Esophagus mucosa (tissue), 1 donor: ENCODE results near the gene PRAMEF4. TPM values are rescaled to one million over a fixed set of nuclear protein-coding genes. Genes with fewer than 3 reads are reported as not detected.
"Not testable (repeated sequence)": the region's sequence is repeated elsewhere in the genome, so short reads cannot be mapped to it uniquely, and the experiment has no call there.

ENCODE experiments used
- ATAC-seq: fragments of 200-7000 bp; cut with Tn5 transposase; one replicate; pipeline ENCODE4 v1.9.1; 2020
- total RNA-seq: library from RNA; stranded (reverse); gene quantifications from one replicate; pipeline ENCODE4 v1.2.4, GENCODE V29; 2023
- donor health status: DM: yes; HTN: yes; CAD: no.

Gene PRAMEF4
- total RNA-seq: not detected

GRCh38 chr1:12886101-12886500 is at the start of gene PRAMEF4:
PRAMEF4 (minus strand) TSS chr1:12886201; CDS start chr1:12883394, 2,807 bp downstream.
- not testable (repeated sequence) for ATAC-seq

GRCh38 chr1:12924368-12924767 is 38.4 kb upstream of the PRAMEF4 start:
- not testable (repeated sequence) for ATAC-seq

- peak; percentile 45 for ATAC-seq
Observed at GRCh38 chr1:12921749-12922148, 35.7 kb upstream of the PRAMEF4 start.

GRCh38 chr1:12916310-12916709 is 30.3 kb upstream of the PRAMEF4 start, which contains the start of gene PRAMEF7:
PRAMEF7 (plus strand) TSS chr1:12916610; CDS start chr1:12917693, 1,083 bp downstream.
- ATAC-seq: not testable (repeated sequence)

- ATAC-seq: peak; percentile 93
Observed at GRCh38 chr1:12903793-12904572, 18.0 kb upstream of the PRAMEF4 start.

- ATAC-seq: not testable (repeated sequence)
Observed at GRCh38 chr1:12899186-12899585, 13.2 kb upstream of the PRAMEF4 start.

- ATAC-seq: not testable (repeated sequence)
Observed at GRCh38 chr1:12898170-12898569, 12.2 kb upstream of the PRAMEF4 start, which contains the start of gene PRAMEF10. PRAMEF10 (minus strand) TSS chr1:12898270; CDS start chr1:12895847, 2,423 bp downstream.

GRCh38 chr1:12878453-12878852 is 7.5 kb downstream of the PRAMEF4 start:
- not testable (repeated sequence) for ATAC-seq

GRCh38 chr1:12863131-12863880 is 22.7 kb downstream of the PRAMEF4 start:
- ATAC-seq: not testable (repeated sequence)

GRCh38 chr1:12856786-12857185 is 29.2 kb downstream of the PRAMEF4 start, which contains the start of gene PRAMEF2:
PRAMEF2 (plus strand) TSS chr1:12857086; CDS start chr1:12859010, 1,924 bp downstream.
- ATAC-seq: not testable (repeated sequence)

GRCh38 chr1:12851779-12852178 is 34.2 kb downstream of the PRAMEF4 start:
- no peak for ATAC-seq

- ATAC-seq: not testable (repeated sequence)
Observed at GRCh38 chr1:12848620-12849019, 37.4 kb downstream of the PRAMEF4 start, which contains the start of gene HNRNPCL1. HNRNPCL1 (minus strand) TSS chr1:12848720; CDS start chr1:12848289, 431 bp downstream.

GRCh38 chr1:12833251-12833650 is 52.8 kb downstream of the PRAMEF4 start:
- not testable (repeated sequence) for ATAC-seq

- not testable (repeated sequence) for ATAC-seq
Observed at GRCh38 chr1:12831310-12831709, 54.7 kb downstream of the PRAMEF4 start, which contains the start of gene PRAMEF11. PRAMEF11 (minus strand) TSS chr1:12831410; CDS start chr1:12828789, 2,621 bp downstream.

Other genes starting within 250 kb of the PRAMEF4 start
- gene AADACL4, start 242.1 kb downstream of the PRAMEF4 start, total RNA-seq: not detected
- gene AADACL3, start 170.1 kb downstream of the PRAMEF4 start, total RNA-seq: not detected
- gene CFAP107, start 140.0 kb downstream of the PRAMEF4 start, total RNA-seq: not detected
- not detected for gene PRAMEF12, start 112.5 kb downstream of the PRAMEF4 start, total RNA-seq
- gene PRAMEF1, start 94.8 kb downstream of the PRAMEF4 start, total RNA-seq: not detected
- not detected for gene PRAMEF11, start 54.8 kb downstream of the PRAMEF4 start, total RNA-seq
- gene HNRNPCL1, start 37.5 kb downstream of the PRAMEF4 start, total RNA-seq: not detected
- not detected for gene PRAMEF2, start 29.1 kb downstream of the PRAMEF4 start, total RNA-seq
- gene PRAMEF10, start 12.1 kb upstream of the PRAMEF4 start, total RNA-seq: not detected
- gene PRAMEF7, start 30.4 kb upstream of the PRAMEF4 start, total RNA-seq: not detected
- gene PRAMEF6, start 61.4 kb upstream of the PRAMEF4 start, total RNA-seq: not detected
- not detected for gene PRAMEF27, start 170.4 kb upstream of the PRAMEF4 start, total RNA-seq
- gene HNRNPCL3, start 174.6 kb upstream of the PRAMEF4 start, total RNA-seq: not detected
- gene PRAMEF25, start 184.6 kb upstream of the PRAMEF4 start, total RNA-seq: not detected
- not detected for gene HNRNPCL2, start 230.7 kb upstream of the PRAMEF4 start, total RNA-seq